GM18868 (cell line): ENCODE measurements around the gene TXNDC9.
"Not testable (repeated sequence)": the region's sequence is repeated elsewhere in the genome, so short reads cannot be mapped to it uniquely, and the experiment has no call there.

ENCODE experiments used
- ATAC-seq: cut with Tn5 transposase; IDR thresholded peaks from one replicate; pipeline ENCODE4 v1.9.1; 2021; ENCODE audit warnings: mild to moderate bottlenecking, moderate library complexity; ENCODE audit not compliant: unreplicated experiment

Gene TXNDC9

GRCh38 chr2:99335911-99336803 lies at the start of gene TXNDC9:
Gene TXNDC9 (minus strand): TSS chr2:99336333. CDS start chr2:99333210, 3,123 bp downstream.
- ATAC-seq: peak; percentile 75

GRCh38 chr2:99382143-99382542 lies 46.0 kb upstream of the TXNDC9 start:
- ATAC-seq: no peak

- no peak for ATAC-seq
Measured at GRCh38 chr2:99380376-99381010, 44.4 kb upstream of the TXNDC9 start.

- no peak for ATAC-seq
Measured at GRCh38 chr2:99377879-99378278, 41.7 kb upstream of the TXNDC9 start.

GRCh38 chr2:99376254-99376864 lies 40.2 kb upstream of the TXNDC9 start:
- no peak for ATAC-seq

GRCh38 chr2:99374747-99375146 lies 38.6 kb upstream of the TXNDC9 start:
- ATAC-seq: no peak

- ATAC-seq: no peak
Measured at GRCh38 chr2:99373144-99373543, 37.0 kb upstream of the TXNDC9 start.

- not testable (repeated sequence) for ATAC-seq
Measured at GRCh38 chr2:99368854-99369253, 32.7 kb upstream of the TXNDC9 start.

GRCh38 chr2:99365661-99366060 lies 29.5 kb upstream of the TXNDC9 start:
- ATAC-seq: no peak

GRCh38 chr2:99356853-99357252 lies 20.7 kb upstream of the TXNDC9 start:
- ATAC-seq: peak; percentile 51

GRCh38 chr2:99354825-99355224 lies 18.7 kb upstream of the TXNDC9 start:
- not testable (repeated sequence) for ATAC-seq

- no peak for ATAC-seq
Measured at GRCh38 chr2:99354070-99354469, 17.9 kb upstream of the TXNDC9 start.

GRCh38 chr2:99350194-99350593 lies 14.1 kb upstream of the TXNDC9 start:
- ATAC-seq: no peak

- peak; percentile 79 for ATAC-seq
Measured at GRCh38 chr2:99348173-99348572, 12.0 kb upstream of the TXNDC9 start.

- no peak for ATAC-seq
Measured at GRCh38 chr2:99346218-99346617, 10.1 kb upstream of the TXNDC9 start.

GRCh38 chr2:99345446-99345845 lies 9.3 kb upstream of the TXNDC9 start:
- not testable (repeated sequence) for ATAC-seq

GRCh38 chr2:99342536-99342935 lies 6.4 kb upstream of the TXNDC9 start:
- ATAC-seq: no peak

GRCh38 chr2:99340669-99341236 lies 4.6 kb upstream of the TXNDC9 start:
- ATAC-seq: no peak

- no peak for ATAC-seq
Measured at GRCh38 chr2:99338029-99338585, 2.0 kb upstream of the TXNDC9 start.

- ATAC-seq: peak; percentile 64
Measured at GRCh38 chr2:99337113-99338028, 1.2 kb upstream of the TXNDC9 start, which contains the start of gene EIF5B. Gene EIF5B (plus strand): TSS chr2:99337389. CDS start chr2:99337555, 166 bp downstream.
